Measurements from ENCODE around the gene HERPUD2. TPM values are rescaled to one million over a fixed set of nuclear protein-coding genes. Genes with fewer than 3 reads are reported as not detected.
"Not testable (repeated sequence)": the region's sequence is repeated elsewhere in the genome, so short reads cannot be mapped to it uniquely, and the experiment has no call there.

Gene HERPUD2
- polyA plus RNA-seq, 4 donors, result 33.9 to 42.6 (median 35.9) TPM

GRCh38 chr7:35716038-35716803 is 21.3 kb upstream of the HERPUD2 start:
- no peak for DNase-seq (ENCODE audit: low read depth in 4 of 4, low spot score in 3 of 4)

GRCh38 chr7:35714862-35715261 is 19.9 kb upstream of the HERPUD2 start:
- DNase-seq (ENCODE audit: low read depth in 4 of 4, low spot score in 3 of 4), result no peak

GRCh38 chr7:35714407-35714806 is 19.5 kb upstream of the HERPUD2 start:
- DNase-seq (ENCODE audit: low read depth in 4 of 4, low spot score in 3 of 4), result no peak

GRCh38 chr7:35712563-35713226 is 17.8 kb upstream of the HERPUD2 start:
- DNase-seq (ENCODE audit: low read depth in 4 of 4, low spot score in 3 of 4), result no peak

GRCh38 chr7:35707422-35707821 is 12.5 kb upstream of the HERPUD2 start:
- DNase-seq (ENCODE audit: low read depth in 4 of 4, low spot score in 3 of 4), result no peak

GRCh38 chr7:35705932-35706461 is 11.1 kb upstream of the HERPUD2 start:
- no peak for DNase-seq (ENCODE audit: low read depth in 4 of 4, low spot score in 3 of 4)

- DNase-seq (ENCODE audit: low read depth in 4 of 4, low spot score in 3 of 4), result no peak
Measured at GRCh38 chr7:35704261-35704660, 9.3 kb upstream of the HERPUD2 start.

- no peak for DNase-seq (ENCODE audit: low read depth in 4 of 4, low spot score in 3 of 4)
Measured at GRCh38 chr7:35702541-35702940, 7.6 kb upstream of the HERPUD2 start.

GRCh38 chr7:35701287-35701900 is 6.5 kb upstream of the HERPUD2 start:
- no peak for DNase-seq (ENCODE audit: low read depth in 4 of 4, low spot score in 3 of 4)

- no peak for DNase-seq (ENCODE audit: low read depth in 4 of 4, low spot score in 3 of 4)
Measured at GRCh38 chr7:35700865-35701264, 5.9 kb upstream of the HERPUD2 start.

GRCh38 chr7:35700333-35700732 is 5.4 kb upstream of the HERPUD2 start:
- DNase-seq (ENCODE audit: low read depth in 4 of 4, low spot score in 3 of 4), result no peak

- DNase-seq (ENCODE audit: low read depth in 4 of 4, low spot score in 3 of 4), result no peak
Measured at GRCh38 chr7:35699796-35700305, 4.9 kb upstream of the HERPUD2 start.

GRCh38 chr7:35698382-35698781 is 3.4 kb upstream of the HERPUD2 start:
- DNase-seq (ENCODE audit: low read depth in 4 of 4, low spot score in 3 of 4), result not testable (repeated sequence)

- no peak for DNase-seq (ENCODE audit: low read depth in 4 of 4, low spot score in 3 of 4)
Measured at GRCh38 chr7:35697414-35698175, 2.7 kb upstream of the HERPUD2 start.

GRCh38 chr7:35695987-35696386 is 1.1 kb upstream of the HERPUD2 start:
- no peak for DNase-seq (ENCODE audit: low read depth in 4 of 4, low spot score in 3 of 4)

- no peak for DNase-seq (ENCODE audit: low read depth in 4 of 4, low spot score in 3 of 4)
Measured at GRCh38 chr7:35695473-35695850, 527 bp upstream of the HERPUD2 start.

- DNase-seq (ENCODE audit: low read depth in 4 of 4, low spot score in 3 of 4), result no peak
Measured at GRCh38 chr7:35694161-35694783, 663 bp downstream of the HERPUD2 start.

- DNase-seq (ENCODE audit: low read depth in 4 of 4, low spot score in 3 of 4), result no peak
Measured at GRCh38 chr7:35691827-35692307, 3.1 kb downstream of the HERPUD2 start.

- no peak for DNase-seq (ENCODE audit: low read depth in 4 of 4, low spot score in 3 of 4)
Measured at GRCh38 chr7:35691366-35691765, 3.6 kb downstream of the HERPUD2 start.

- not testable (repeated sequence) for DNase-seq (ENCODE audit: low read depth in 4 of 4, low spot score in 3 of 4)
Measured at GRCh38 chr7:35690614-35691013, 4.3 kb downstream of the HERPUD2 start.

All from left renal pelvis (tissue), 4 donors.